Measurements from ENCODE around the gene HOXD11. TPM values are rescaled to one million over a fixed set of nuclear protein-coding genes. Genes with fewer than 3 reads are reported as not detected.

HOXD11 gene
- total and polyA plus RNA-seq, 9 of the 15 experiments (the other 6 are each of a cell fraction or from before 2014, with no cell fraction given) = not detected

DNA sequence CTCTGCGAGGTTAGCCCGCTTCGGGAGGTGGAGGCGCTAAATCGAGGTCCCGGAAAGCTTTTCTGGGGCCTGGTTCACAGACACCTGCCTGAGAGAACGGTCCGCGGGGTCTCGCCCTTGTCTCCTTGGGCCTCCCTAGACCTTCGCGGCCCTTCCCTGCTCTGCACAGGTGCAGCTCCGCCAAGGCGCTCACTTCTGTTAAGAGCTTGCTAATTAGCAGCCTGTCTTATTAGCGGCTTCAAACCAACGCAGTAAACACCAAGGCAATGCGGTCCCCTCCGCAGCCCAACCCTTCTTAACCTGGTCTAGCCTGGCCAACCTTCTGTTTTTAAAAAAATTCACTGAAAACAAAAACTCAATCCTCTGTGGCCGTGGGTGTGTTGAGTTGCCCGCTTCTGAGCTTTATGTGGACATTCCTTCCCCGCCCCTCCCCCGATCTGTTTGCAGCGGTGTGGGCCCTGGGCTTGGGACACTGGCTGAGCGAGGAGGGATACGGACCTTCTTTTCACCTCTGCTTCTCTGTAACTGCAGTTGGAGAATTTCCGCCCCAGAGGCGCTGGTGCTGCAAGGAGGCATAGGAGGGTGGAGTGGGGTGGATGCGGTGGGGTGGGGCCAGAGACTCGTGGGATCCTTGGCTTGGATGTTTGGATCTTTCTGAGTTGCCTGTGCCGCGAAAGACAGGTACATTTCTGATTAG lies 40.9 kb downstream of the HOXD11 start:
- H3K27me3 ChIP-seq (ENCODE audit: control insufficient read depth in 2 of 2, insufficient read depth in 2 of 2, low read length in 2 of 2) = peaks cover 64 to 67% of the 10 kb centered on the region in 2 experiments
- H3K36me3 ChIP-seq (ENCODE audit: control insufficient read depth, insufficient read depth, low read length) = no peaks in the 10 kb centered on the region
- BruUV-seq (replicated peaks) = no TSS peak
- POLR2A ChIA-PET = interaction anchor here (0.6 kb wide), 1 partner anchor 575 kb away, joined by 3 read pairs; no protein-coding TSS in a partner anchor
- no peak; the same call in 2 of the 3 replicates for ATAC-seq
- FAIRE-seq = no peak
- H3K4me2 ChIP-seq (ENCODE audit: insufficient read depth, low read length) = no peak overlapping the region
- no peaks in the 10 kb centered on the region for H3K9me3 ChIP-seq (replicated peaks; ENCODE audit: control insufficient read depth, insufficient read depth, low read depth, low read length)
- no peak for DNase-seq (ENCODE audit: extremely low read depth in 1 of 4, low spot score in 3 of 4)
- H3K79me2 ChIP-seq (ENCODE audit: control insufficient read depth, insufficient read depth, low read length) = no peaks in the 10 kb centered on the region
- intact Hi-C loops (cut with micrococcal nuclease) = loop anchor here (10.0 kb wide), 2 partner anchors 227 to 1607 kb away; no protein-coding TSS in a partner anchor
- no peak overlapping the region for H3K4me3 ChIP-seq
- CTCF ChIA-PET (ENCODE audit: low intra/inter-chr PET ratio) = interaction anchor here (0.6 to 1.0 kb wide), 2 partner anchors 203 to 1611 kb away, joined by 3 read pairs; no protein-coding TSS in a partner anchor
- H3K27ac ChIP-seq (ENCODE audit: extremely low read depth, low read depth, low read length) = no peak overlapping the region
- H2AFZ ChIP-seq (ENCODE audit: low read depth, low read length) = no peak overlapping the region
- H3K4me1 ChIP-seq (replicated peaks in 1 of 2; ENCODE audit: control insufficient read depth in 2 of 2, insufficient read depth in 2 of 2, low read length in 2 of 2) = peaks cover 0 to 10% of the 10 kb centered on the region in 2 experiments; a peak in 1 of 5 replicates
- WGBS (ENCODE audit: insufficient coverage, low coverage, missing lambda C conversion rate) = 2% methylated on average over 28 of the region's 31 CpGs
- H4K20me1 ChIP-seq (replicated peaks; ENCODE audit: control insufficient read depth, insufficient read depth, low read length) = no peaks in the 10 kb centered on the region; the same call in 1 of the 2 replicates
- in situ Hi-C loops (cut with MboI) = loop anchor here (25.0 kb wide), 2 partner anchors 664 to 1614 kb away; no protein-coding TSS in a partner anchor
- no peaks in the 10 kb centered on the region for H3K9me1 ChIP-seq (ENCODE audit: control insufficient read depth, insufficient read depth, low read length)
- TF ChIP-seq ARID2 (IDR thresholded peaks at IDR 0.05) (no peak), MCM2 (IDR thresholded peaks at IDR 0.05; ENCODE audit: low read depth) (no peak), ZNF232 (CRISPR knock-in tag; IDR thresholded peaks at IDR 0.05) (no peak), EHMT2 (IDR thresholded peaks at IDR 0.05) (no peak), BCL6 (CRISPR knock-in tag; IDR thresholded peaks at IDR 0.05) (no peak), PYGO2 (tag; IDR thresholded peaks at IDR 0.05) (no peak)
- H3K9ac ChIP-seq (ENCODE audit: insufficient read depth in 1 of 2, low read depth in 2 of 2, low read length in 2 of 2) = no peak overlapping the region

Measured in K562 (cell line).